ENCODE data around the gene CRIP3. TPM values are rescaled to one million over a fixed set of nuclear protein-coding genes. Genes with fewer than 3 reads are reported as not detected.

The CRIP3 gene
- total and polyA plus RNA-seq, 10 donors = 6.4 to 36.5 (median 8.6) TPM

GRCh38 chr6:43256670-43257366 lies 51.8 kb downstream of the CRIP3 start:
- peak; percentile 48 for DNase-seq
- TF ChIP-seq POLR2A (IDR thresholded peaks at IDR 0.05) (no peak), CTCF (IDR thresholded peaks at IDR 0.05 in 8 of 11, conservative IDR thresholded peaks at IDR 0.05 in 3 of 11) (no peak), POLR2AphosphoS5 (IDR thresholded peaks at IDR 0.05) (no peak)
- no peaks in the 10 kb centered on the region for H3K4me1 ChIP-seq
- peaks cover 0 to 33% (median 0%) of the 10 kb centered on the region in 7 donors for H3K27me3 ChIP-seq (replicated peaks in 1 of 7)
- no peak overlapping the region for H3K27ac ChIP-seq
- WGBS, 5 donors = 84 to 90% (median 87%) methylated on average over 6 to 9 of the region's 9 CpGs
- no peaks in the 10 kb centered on the region for H3K9me3 ChIP-seq
- intact Hi-C loops (cut with DNase I; ENCODE audit: low total_unique reads) = no loop called here
- H3K4me3 ChIP-seq = no peak overlapping the region
- no peaks in the 10 kb centered on the region for H3K36me3 ChIP-seq

Small RNAs within 50 kb of the gene (small RNA-seq; reads per million reads assigned to genes)
- 0 reads per million in 4 donors for gene RPL12P47

Other genes with a start within 250 kb of the CRIP3 start
- gene MRPL2, start 249.4 kb downstream of the CRIP3 start, total RNA-seq = 10 to 100 TPM; 11.0 to 43.4 (median 31.0) TPM
- gene MRPL2, start 249.4 kb downstream of the CRIP3 start, polyA plus RNA-seq = 10 to 100 TPM; 47.9 to 53.9 (median 52.7) TPM
- gene KLC4, start 249.2 kb downstream of the CRIP3 start, total RNA-seq = 10 to 100 TPM; 19.6 to 27.0 (median 21.5) TPM
- 10 to 100 TPM; 13.2 to 20.0 (median 19.2) TPM for gene KLC4, start 249.2 kb downstream of the CRIP3 start, polyA plus RNA-seq
- gene PTK7, start 232.5 kb downstream of the CRIP3 start, total RNA-seq = 10 to 100 TPM; 20.4 to 66.4 (median 35.1) TPM
- 10 to 100 TPM in 1 of 3 donors, 1 to 10 TPM in 2; 6.0 to 13.0 (median 8.7) TPM for gene PTK7, start 232.5 kb downstream of the CRIP3 start, polyA plus RNA-seq
- gene SRF, start 137.6 kb downstream of the CRIP3 start, total RNA-seq = 10 to 100 TPM; 23.5 to 45.6 (median 29.6) TPM
- gene SRF, start 137.6 kb downstream of the CRIP3 start, polyA plus RNA-seq = 10 to 100 TPM; 11.6 to 25.3 (median 14.3) TPM
- gene CUL9, start 126.6 kb downstream of the CRIP3 start, total RNA-seq = 10 to 100 TPM; 54.0 to 81.5 (median 68.5) TPM
- 100 to 1,000 TPM in 2 of 3 donors, 10 to 100 TPM in 1; 50.4 to 145 (median 113) TPM for gene CUL9, start 126.6 kb downstream of the CRIP3 start, polyA plus RNA-seq
- 10 to 100 TPM; 33.2 to 94.8 (median 54.0) TPM for gene DNPH1, start 79.3 kb downstream of the CRIP3 start, total RNA-seq
- gene DNPH1, start 79.3 kb downstream of the CRIP3 start, polyA plus RNA-seq = 100 to 1,000 TPM; 126 to 201 (median 153) TPM
- gene TTBK1, start 65.3 kb downstream of the CRIP3 start, total RNA-seq = under 1 TPM in 6 of 7 donors, not detected in 1; 0.07 to 0.32 (median 0.11) TPM
- under 1 TPM; 0.05 to 0.19 (median 0.07) TPM for gene TTBK1, start 65.3 kb downstream of the CRIP3 start, polyA plus RNA-seq
- gene SLC22A7, start 10.6 kb downstream of the CRIP3 start, total RNA-seq = not detected
- not detected for gene SLC22A7, start 10.6 kb downstream of the CRIP3 start, polyA plus RNA-seq
- gene ZNF318, start 60.8 kb upstream of the CRIP3 start, total RNA-seq = 10 to 100 TPM; 28.9 to 56.9 (median 39.5) TPM
- gene ZNF318, start 60.8 kb upstream of the CRIP3 start, polyA plus RNA-seq = 10 to 100 TPM in 2 of 3 donors, 1 to 10 TPM in 1; 8.6 to 15.6 (median 10.8) TPM
- gene ABCC10, start 118.7 kb upstream of the CRIP3 start, total RNA-seq = 10 to 100 TPM; 19.4 to 52.6 (median 35.0) TPM
- 10 to 100 TPM; 13.1 to 28.6 (median 28.5) TPM for gene ABCC10, start 118.7 kb upstream of the CRIP3 start, polyA plus RNA-seq
- under 1 TPM in 5 of 7 donors, not detected in 2; 0.38 to 0.68 (median 0.54) TPM for gene DLK2, start 146.7 kb upstream of the CRIP3 start, total RNA-seq
- gene DLK2, start 146.7 kb upstream of the CRIP3 start, polyA plus RNA-seq = under 1 TPM; 0.12 to 0.26 (median 0.17) TPM
- gene TJAP1, start 168.7 kb upstream of the CRIP3 start, total RNA-seq = 10 to 100 TPM; 32.1 to 40.0 (median 37.7) TPM
- gene TJAP1, start 168.7 kb upstream of the CRIP3 start, polyA plus RNA-seq = 10 to 100 TPM; 13.5 to 32.1 (median 27.4) TPM
- gene LRRC73, start 201.5 kb upstream of the CRIP3 start, total RNA-seq = 1 to 10 TPM in 2 of 7 donors, under 1 TPM in 5; 0.54 to 1.3 (median 0.76) TPM
- gene LRRC73, start 201.5 kb upstream of the CRIP3 start, polyA plus RNA-seq = under 1 TPM; 0.11 to 0.19 (median 0.11) TPM
- 10 to 100 TPM; 57.0 to 80.1 (median 71.1) TPM for gene YIPF3, start 208.1 kb upstream of the CRIP3 start, total RNA-seq
- 10 to 100 TPM; 38.0 to 49.9 (median 38.4) TPM for gene YIPF3, start 208.1 kb upstream of the CRIP3 start, polyA plus RNA-seq
- 10 to 100 TPM; 24.1 to 32.6 (median 28.1) TPM for gene POLR1C, start 208.3 kb upstream of the CRIP3 start, total RNA-seq
- 10 to 100 TPM; 27.9 to 30.1 (median 29.1) TPM for gene POLR1C, start 208.3 kb upstream of the CRIP3 start, polyA plus RNA-seq